ENCODE data around the gene IL13RA1. TPM values are rescaled to one million over a fixed set of nuclear protein-coding genes. Genes with fewer than 3 reads are reported as not detected.
"Not testable (repeated sequence)": the region's sequence is repeated elsewhere in the genome, so short reads cannot be mapped to it uniquely, and the experiment has no call there.

The IL13RA1 gene
- total RNA-seq, 1 donor from 2014 or later: 0.46 TPM

GRCh38 chrX:118764122-118764521, 36.7 kb downstream of the IL13RA1 start:
- H3K9me3 Mint-ChIP-seq: no peaks in the 10 kb centered on the region
- DNase-seq (ENCODE audit: low spot score): no peak
- no peak overlapping the region for H3K4me3 Mint-ChIP-seq (ENCODE audit: low read depth)
- intact Hi-C loops (cut with micrococcal nuclease): no loop called here
- no peaks in the 10 kb centered on the region for H3K27me3 Mint-ChIP-seq (ENCODE audit: low read depth)
- H3K27ac Mint-ChIP-seq: no peak overlapping the region
- H3K4me1 Mint-ChIP-seq (ENCODE audit: low read depth): no peaks in the 10 kb centered on the region
- H3K36me3 Mint-ChIP-seq (ENCODE audit: low read depth): no peaks in the 10 kb centered on the region

DNA sequence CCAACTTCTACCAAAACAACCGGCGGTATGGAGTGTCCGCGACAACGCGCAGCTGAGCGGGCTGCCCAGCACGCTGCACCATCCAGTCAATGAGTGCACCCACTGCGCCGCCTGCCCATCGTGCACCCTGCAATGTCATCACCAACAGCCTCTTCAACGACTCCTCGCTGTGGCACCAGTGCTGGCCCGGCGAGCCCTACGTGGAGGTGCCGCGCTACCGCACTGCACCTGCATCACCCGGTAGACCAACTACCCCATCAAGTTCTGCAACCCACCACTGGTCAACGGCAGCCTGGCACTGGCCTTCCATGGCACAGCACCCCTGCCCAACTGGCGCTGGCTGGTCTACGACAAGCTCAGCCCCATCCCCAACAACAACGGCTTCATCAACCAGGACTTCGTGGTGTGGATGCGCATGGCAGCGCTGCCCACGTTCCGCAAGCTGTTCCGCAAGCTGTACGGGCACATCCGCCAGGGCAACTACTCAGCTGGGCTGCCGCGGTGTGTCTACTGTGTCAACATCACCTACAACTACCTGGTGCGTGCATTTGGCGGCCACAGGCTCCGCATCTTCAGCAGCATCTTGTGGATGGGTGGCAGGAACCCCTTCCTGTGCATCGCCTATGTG, 42.8 kb downstream of the IL13RA1 start:
- Mint-ChIP-seq H3K9me3 (no peaks in the 10 kb centered on the region), H3K27me3 (ENCODE audit: low read depth) (no peaks in the 10 kb centered on the region), H3K4me1 (ENCODE audit: low read depth) (no peaks in the 10 kb centered on the region), H3K4me3 (ENCODE audit: low read depth) (no peak overlapping the region), H3K36me3 (ENCODE audit: low read depth) (no peaks in the 10 kb centered on the region), H3K27ac (no peak overlapping the region)
- no peak for DNase-seq (ENCODE audit: low spot score)
- intact Hi-C loops (cut with micrococcal nuclease): no loop called here

DNA sequence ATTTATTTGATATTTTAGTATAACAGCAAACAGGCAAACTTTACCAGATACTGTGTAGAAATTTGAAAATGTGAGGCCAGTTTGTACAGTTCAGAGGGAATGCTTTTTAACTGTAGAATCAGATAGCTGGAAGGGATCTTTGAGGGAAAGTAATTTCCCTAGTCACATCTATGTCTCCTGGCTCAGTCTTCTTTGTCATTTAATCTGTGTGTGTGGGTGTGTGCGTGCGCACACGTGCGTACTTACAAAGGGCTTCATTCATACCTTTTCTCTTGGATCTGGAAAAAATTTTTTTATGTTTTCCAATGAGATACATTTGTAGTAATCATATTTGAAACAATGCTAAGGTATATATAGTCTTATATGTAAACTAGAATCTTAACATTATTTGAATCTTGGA, 44.6 kb downstream of the IL13RA1 start:
- H3K27me3 Mint-ChIP-seq (ENCODE audit: low read depth): peaks cover 2% of the 10 kb centered on the region
- H3K4me1 Mint-ChIP-seq (ENCODE audit: low read depth): no peaks in the 10 kb centered on the region
- intact Hi-C loops (cut with micrococcal nuclease): no loop called here
- no peak overlapping the region for H3K4me3 Mint-ChIP-seq (ENCODE audit: low read depth)
- no peaks in the 10 kb centered on the region for H3K9me3 Mint-ChIP-seq
- no peaks in the 10 kb centered on the region for H3K36me3 Mint-ChIP-seq (ENCODE audit: low read depth)
- no peak overlapping the region for H3K27ac Mint-ChIP-seq
- DNase-seq (ENCODE audit: low spot score): no peak

DNA sequence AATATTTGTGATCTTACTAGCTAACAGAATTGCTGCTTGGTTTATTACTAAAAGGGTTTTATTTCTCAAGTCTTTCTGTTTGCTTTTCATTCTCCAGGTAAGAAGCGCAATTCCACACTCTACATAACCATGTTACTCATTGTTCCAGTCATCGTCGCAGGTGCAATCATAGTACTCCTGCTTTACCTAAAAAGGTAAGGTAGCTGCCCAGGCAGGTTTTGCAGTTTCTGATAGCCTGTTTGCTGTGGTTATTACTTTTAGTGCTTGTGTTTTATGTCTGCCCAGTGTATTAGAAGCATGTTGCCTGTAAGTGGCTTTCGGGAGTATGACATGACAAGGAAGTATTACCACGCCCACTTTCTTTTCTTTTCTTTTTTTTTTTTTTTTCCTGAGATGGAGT, 46.4 kb downstream of the IL13RA1 start:
- no peaks in the 10 kb centered on the region for H3K9me3 Mint-ChIP-seq
- DNase-seq (ENCODE audit: low spot score): no peak
- H3K27me3 Mint-ChIP-seq (ENCODE audit: low read depth): peaks cover 2% of the 10 kb centered on the region
- H3K27ac Mint-ChIP-seq: no peak overlapping the region
- H3K36me3 Mint-ChIP-seq (ENCODE audit: low read depth): no peaks in the 10 kb centered on the region
- H3K4me1 Mint-ChIP-seq (ENCODE audit: low read depth): no peaks in the 10 kb centered on the region
- no peak overlapping the region for H3K4me3 Mint-ChIP-seq (ENCODE audit: low read depth)
- intact Hi-C loops (cut with micrococcal nuclease): no loop called here

GRCh38 chrX:118779581-118779980, 52.2 kb downstream of the IL13RA1 start:
- Mint-ChIP-seq H3K36me3 (ENCODE audit: low read depth) (no peaks in the 10 kb centered on the region), H3K9me3 (no peaks in the 10 kb centered on the region), H3K27me3 (ENCODE audit: low read depth) (peaks cover 2% of the 10 kb centered on the region), H3K4me3 (ENCODE audit: low read depth) (no peak overlapping the region), H3K4me1 (ENCODE audit: low read depth) (no peaks in the 10 kb centered on the region), H3K27ac (no peak overlapping the region)
- DNase-seq (ENCODE audit: low spot score): no peak
- intact Hi-C loops (cut with micrococcal nuclease): no loop called here

DNA sequence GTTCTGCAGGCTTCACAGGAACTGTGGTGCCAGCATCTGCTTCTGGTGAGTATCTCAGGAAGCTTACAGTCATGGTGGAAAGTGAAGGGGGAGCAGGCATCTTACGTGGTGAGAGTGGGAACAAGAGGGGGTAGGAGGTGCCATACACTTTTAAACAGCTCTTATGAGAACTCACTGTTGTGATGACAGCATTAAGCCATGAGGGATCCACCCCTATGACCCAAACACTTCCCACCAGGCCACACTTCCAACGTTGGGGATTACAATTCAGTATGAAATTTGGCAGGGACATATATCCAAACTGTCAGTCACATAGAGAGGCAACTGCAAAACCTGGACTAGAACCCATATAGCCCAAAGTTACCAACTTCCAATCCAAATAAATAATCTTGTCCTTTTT, 53.1 kb downstream of the IL13RA1 start:
- Mint-ChIP-seq H3K36me3 (ENCODE audit: low read depth) (no peaks in the 10 kb centered on the region), H3K27me3 (ENCODE audit: low read depth) (peaks cover 2% of the 10 kb centered on the region), H3K27ac (no peak overlapping the region), H3K4me1 (ENCODE audit: low read depth) (no peaks in the 10 kb centered on the region), H3K4me3 (ENCODE audit: low read depth) (no peak overlapping the region), H3K9me3 (no peaks in the 10 kb centered on the region)
- no peak for DNase-seq (ENCODE audit: low spot score)
- intact Hi-C loops (cut with micrococcal nuclease): no loop called here

DNA sequence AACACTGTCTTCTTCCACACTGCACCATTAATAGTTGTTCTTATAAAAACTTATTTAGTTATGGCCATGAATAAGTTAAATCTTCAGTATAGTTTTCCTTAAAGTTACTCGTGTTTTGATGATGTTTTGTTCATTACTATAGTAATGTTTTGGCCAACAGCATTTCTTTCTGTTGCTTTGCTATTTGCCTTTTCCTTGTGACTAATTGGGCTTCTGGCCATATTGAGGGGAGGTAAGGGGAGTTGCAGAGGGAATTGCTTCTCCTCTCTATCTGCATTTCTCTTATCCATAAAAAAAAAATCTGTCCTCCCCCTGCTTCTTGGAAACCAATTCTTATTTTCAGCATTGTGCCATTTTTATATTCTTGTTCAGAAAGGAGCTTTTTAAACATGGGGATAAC, 53.5 kb downstream of the IL13RA1 start:
- Mint-ChIP-seq H3K27me3 (ENCODE audit: low read depth) (peaks cover 2% of the 10 kb centered on the region), H3K36me3 (ENCODE audit: low read depth) (no peaks in the 10 kb centered on the region), H3K27ac (no peak overlapping the region), H3K4me3 (ENCODE audit: low read depth) (no peak overlapping the region), H3K9me3 (no peaks in the 10 kb centered on the region), H3K4me1 (ENCODE audit: low read depth) (no peaks in the 10 kb centered on the region)
- intact Hi-C loops (cut with micrococcal nuclease): no loop called here
- no peak for DNase-seq (ENCODE audit: low spot score)

DNA sequence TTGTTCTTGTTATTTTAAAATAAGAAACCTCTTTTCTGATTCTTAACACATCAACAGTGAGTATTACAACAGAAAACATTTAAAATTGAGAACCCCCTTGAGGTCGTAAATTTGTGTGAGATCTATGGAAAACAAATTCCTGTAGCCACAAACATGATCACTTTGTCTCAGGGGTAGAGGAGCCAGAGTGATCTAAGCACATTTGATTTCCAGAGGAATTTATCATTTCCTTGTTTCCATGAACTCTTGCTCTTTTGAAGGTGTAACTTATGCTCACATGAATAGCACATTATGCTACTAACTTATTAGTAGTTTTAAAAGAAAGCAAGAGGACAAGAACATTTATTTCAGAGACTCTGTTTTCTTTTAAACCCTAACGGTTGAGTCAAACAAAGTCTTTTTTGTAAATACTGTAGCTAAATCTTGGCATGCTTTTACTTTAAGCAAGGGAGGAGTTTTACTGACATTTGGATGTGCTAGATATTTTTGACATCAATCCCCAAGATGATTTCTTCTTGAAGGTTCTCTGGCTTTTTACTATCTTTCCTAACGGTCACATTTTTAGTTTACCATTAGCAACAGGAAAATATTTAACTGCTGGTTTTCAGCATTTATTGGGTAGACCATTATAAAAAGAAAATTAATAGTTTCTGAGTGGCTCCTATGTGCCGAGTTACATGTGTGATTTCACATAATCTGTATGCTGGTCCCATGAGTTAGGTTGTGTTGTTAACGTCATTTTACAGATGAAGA, 68.3 kb downstream of the IL13RA1 start:
- Mint-ChIP-seq H3K4me3 (ENCODE audit: low read depth) (no peak overlapping the region), H3K36me3 (ENCODE audit: low read depth) (no peaks in the 10 kb centered on the region), H3K4me1 (ENCODE audit: low read depth) (no peaks in the 10 kb centered on the region), H3K27ac (no peak overlapping the region), H3K9me3 (no peaks in the 10 kb centered on the region), H3K27me3 (ENCODE audit: low read depth) (peaks cover 3% of the 10 kb centered on the region)
- no peak for DNase-seq (ENCODE audit: low spot score)
- intact Hi-C loops (cut with micrococcal nuclease): no loop called here

DNA sequence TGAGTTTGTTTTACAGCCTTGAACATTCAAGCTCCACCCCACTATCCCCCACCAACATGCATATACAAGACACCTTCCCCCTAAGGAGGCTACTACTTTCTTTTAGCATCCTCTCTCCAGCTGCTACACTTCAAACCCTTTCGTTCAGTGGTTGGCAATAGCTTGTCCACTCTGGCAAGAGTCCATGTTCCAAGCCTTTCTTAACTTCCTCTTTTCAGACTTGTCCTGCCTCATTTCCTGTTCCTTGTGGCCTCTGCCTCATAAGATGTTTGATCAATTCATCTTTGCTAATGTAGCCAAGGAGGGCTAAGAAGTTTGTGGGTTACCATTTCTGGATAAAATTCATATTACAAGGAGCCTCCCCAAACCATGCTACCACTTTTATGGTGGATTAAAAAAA, 75.5 kb downstream of the IL13RA1 start:
- intact Hi-C loops (cut with micrococcal nuclease): no loop called here
- Mint-ChIP-seq H3K9me3 (no peaks in the 10 kb centered on the region), H3K4me1 (ENCODE audit: low read depth) (no peaks in the 10 kb centered on the region), H3K4me3 (ENCODE audit: low read depth) (no peak overlapping the region), H3K36me3 (ENCODE audit: low read depth) (no peaks in the 10 kb centered on the region), H3K27ac (no peak overlapping the region), H3K27me3 (ENCODE audit: low read depth) (no peaks in the 10 kb centered on the region)
- DNase-seq (ENCODE audit: low spot score): no peak

DNA sequence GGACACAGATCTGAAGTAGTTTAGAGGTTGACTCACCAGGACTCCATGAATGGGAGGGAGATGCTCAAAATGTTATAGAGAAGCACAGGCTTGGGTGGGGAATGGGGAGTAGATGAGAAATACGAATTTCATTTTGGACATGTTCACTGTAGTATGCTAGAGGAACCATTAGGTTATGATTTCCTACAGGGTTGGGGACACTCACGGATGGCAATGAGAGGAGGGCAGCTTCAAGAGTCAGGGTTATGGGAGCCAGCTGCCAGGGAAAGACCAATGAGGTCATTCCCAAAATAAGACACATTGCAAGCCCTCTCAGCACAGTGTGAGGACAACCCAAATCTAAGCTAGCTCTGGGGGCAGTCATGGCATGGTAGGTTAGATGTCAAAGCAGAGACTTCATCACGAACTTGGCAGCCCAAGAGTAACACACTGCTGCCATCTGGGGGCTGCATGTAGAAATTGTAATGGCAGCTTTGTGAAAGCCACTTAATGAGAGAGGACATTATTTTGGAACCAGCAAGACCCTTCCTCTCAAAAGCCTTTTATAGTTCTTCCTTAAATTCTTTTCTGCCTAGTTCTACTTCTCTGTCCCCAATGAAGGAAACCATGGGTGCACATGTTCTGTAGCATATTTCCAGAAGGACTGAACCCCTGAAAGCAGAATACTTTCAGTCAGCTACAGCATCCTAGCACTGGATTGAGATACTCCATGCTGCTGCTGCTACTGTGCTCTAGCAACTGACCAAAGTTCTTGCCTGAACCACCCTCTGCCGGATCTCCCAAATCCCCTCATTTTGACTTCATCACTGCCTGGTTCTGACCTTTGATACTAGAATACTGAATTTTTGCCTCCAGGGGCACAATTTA, 80.0 kb downstream of the IL13RA1 start:
- Mint-ChIP-seq H3K9me3 (no peaks in the 10 kb centered on the region), H3K4me3 (ENCODE audit: low read depth) (no peak overlapping the region), H3K27ac (no peak overlapping the region), H3K27me3 (ENCODE audit: low read depth) (peaks cover 6% of the 10 kb centered on the region), H3K4me1 (ENCODE audit: low read depth) (no peaks in the 10 kb centered on the region), H3K36me3 (ENCODE audit: low read depth) (no peaks in the 10 kb centered on the region)
- no peak for DNase-seq (ENCODE audit: low spot score)
- intact Hi-C loops (cut with micrococcal nuclease): loop anchor here (1.0 kb wide), 1 partner anchor 203 kb away; no protein-coding TSS in a partner anchor

- peaks cover 24% of the 10 kb centered on the region for H3K27me3 Mint-ChIP-seq (ENCODE audit: low read depth)
- H3K36me3 Mint-ChIP-seq (ENCODE audit: low read depth); H3K4me1 Mint-ChIP-seq (ENCODE audit: low read depth); intact Hi-C loops (cut with micrococcal nuclease); H3K9me3 Mint-ChIP-seq; H3K27ac Mint-ChIP-seq; DNase-seq (ENCODE audit: low spot score); H3K4me3 Mint-ChIP-seq (ENCODE audit: low read depth): not testable (repeated sequence)
Observed at GRCh38 chrX:118817257-118817656, 89.9 kb downstream of the IL13RA1 start.

- no peaks in the 10 kb centered on the region for H3K36me3 Mint-ChIP-seq (ENCODE audit: low read depth)
Observed at GRCh38 chrX:118823263-118824172, 96.1 kb downstream of the IL13RA1 start, which contains the start of gene ZCCHC12. ZCCHC12 (plus strand) TSS chrX:118823824; CDS start chrX:118825245, 1,421 bp downstream.

More at GRCh38 chrX:118823263-118824172, 96.1 kb downstream of the IL13RA1 start, which contains the start of gene ZCCHC12:
- Mint-ChIP-seq H3K9me3 (no peaks in the 10 kb centered on the region), H3K4me3 (ENCODE audit: low read depth) (peak within 1 kb of the TSS; percentile 33), H3K27ac (no peak within 1 kb of the TSS), H3K4me1 (ENCODE audit: low read depth) (peaks cover 5% of the 10 kb centered on the region), H3K27me3 (ENCODE audit: low read depth) (peaks cover 66% of the 10 kb centered on the region)
- no peak for DNase-seq (ENCODE audit: low spot score)
- intact Hi-C loops (cut with micrococcal nuclease): no loop called here
